K562 (cell line): Measurements from ENCODE around the gene AGRP. TPM values are rescaled to one million over a fixed set of nuclear protein-coding genes. Genes with fewer than 3 reads are reported as not detected.

Experiments
- ATAC-seq: fragments of 200-7000 bp; cut with Tn5 transposase; 3 replicates; pipeline ENCODE4 v1.9.1; 2020; ENCODE audit warnings: moderate library complexity
- BruUV-seq: library from RNA; stranded (reverse); fragments of 400-500 nt; replicated peaks from 2 replicates; lab custom pipeline; 2021; lab: Mats Ljungman, UMichigan
- CTCF ChIA-PET: fragments of 300-600 bp; formaldehyde crosslinking; extraction: SDS; loops from one replicate; lab custom pipeline; 2021; ENCODE audit warnings: low intra/inter-chr PET ratio; lab: Yijun Ruan, JAX
- POLR2A ChIA-PET: fragments of 300-600, 350-650 bp; sonication (Branson Sonifier 250); formaldehyde crosslinking; extraction: SDS; loops from one replicate; lab custom pipeline; 2021; ENCODE audit warnings: antibody characterized with exemption, inconsistent platforms; lab: Yijun Ruan, JAX
- DNase-seq, 4 experiments: peaks; one replicate each; pipeline versions ENCODE4 v3.0.0 to v3.0.0-alpha.2; 2011 to 2018; ENCODE audit warnings: low spot score in 3 of 4, mixed read lengths in 3 of 4; ENCODE audit errors: extremely low read depth in 1 of 4
- FAIRE-seq: peaks from 2 replicates; lab custom pipeline; 2011; peaks lifted over from hg19 to GRCh38; lab: Jason Lieb, UNC
- H2AFZ ChIP-seq: 2 replicates; pipeline ENCODE4 v1.6.0; 2011; ENCODE audit warnings: low read depth, low read length, control low read depth, inconsistent platforms
- H3K27ac ChIP-seq: fragments of 200-600 bp; 3 replicates; pipeline ENCODE4 v1.8.0; 2011; ENCODE audit warnings: low read depth, mild to moderate bottlenecking, control low read depth, inconsistent platforms, low read length, moderate library complexity, mixed read lengths; ENCODE audit errors: extremely low read depth
- H3K27me3 ChIP-seq, 2 experiments: fragments of 300-600 bp in 1 of 2; 2 replicates in 1 of 2; 3 replicates in 1 of 2; pipeline versions ENCODE4 v1.6.0 to v1.8.0; 2011; ENCODE audit warnings: inconsistent platforms in 2 of 2, low read length in 2 of 2, mild to moderate bottlenecking in 1 of 2, mixed read lengths in 1 of 2, moderate library complexity in 1 of 2; ENCODE audit not compliant: control insufficient read depth in 2 of 2, insufficient read depth in 2 of 2
- H3K36me3 ChIP-seq: fragments of 300-600 bp; 3 replicates; pipeline ENCODE4 v1.8.0; 2011; ENCODE audit warnings: mild to moderate bottlenecking, low read length, inconsistent platforms; ENCODE audit not compliant: control insufficient read depth, insufficient read depth
- H3K4me1 ChIP-seq, 2 experiments: fragments of 200-600 bp in 1 of 2; replicated peaks in 1 of 2; 2 replicates in 1 of 2; 3 replicates in 1 of 2; pipeline versions ENCODE4 v1.5.1 to v1.8.0; 2011; ENCODE audit warnings: inconsistent platforms in 2 of 2, low read length in 2 of 2, mild to moderate bottlenecking in 1 of 2, mixed read lengths in 1 of 2, moderate library complexity in 1 of 2; ENCODE audit not compliant: control insufficient read depth in 2 of 2, insufficient read depth in 2 of 2
- H3K4me2 ChIP-seq: 2 replicates; pipeline ENCODE4 v1.6.1; 2011; ENCODE audit warnings: low read length, control low read depth, inconsistent platforms, mixed read lengths; ENCODE audit not compliant: insufficient read depth
- H3K4me3 ChIP-seq: fragments of 200-600 bp; sonication (generic), shearing (Covaris generic); 2 replicates; pipeline ENCODE4 v1.5.1; 2016; ENCODE audit warnings: control low read depth, inconsistent platforms
- H3K79me2 ChIP-seq: fragments of 200-600 bp; 3 replicates; pipeline ENCODE4 v1.8.0; 2011; ENCODE audit warnings: low read length, inconsistent platforms; ENCODE audit not compliant: control insufficient read depth, insufficient read depth
- H3K9ac ChIP-seq, 2 experiments: 2 replicates each; pipeline versions ENCODE4 v1.6.0 to v1.6.1; 2011; ENCODE audit warnings: low read depth in 2 of 2, low read length in 2 of 2, control low read depth in 1 of 2, inconsistent platforms in 1 of 2, mild to moderate bottlenecking in 1 of 2, mixed read lengths in 1 of 2; ENCODE audit not compliant: insufficient read depth in 1 of 2
- H3K9me1 ChIP-seq: one replicate; pipeline ENCODE4 v1.6.0; 2011; ENCODE audit warnings: inconsistent platforms, mild to moderate bottlenecking, low read length, moderate library complexity; ENCODE audit not compliant: control insufficient read depth, insufficient read depth
- H3K9me3 ChIP-seq: replicated peaks from 2 replicates; pipeline ENCODE4 v1.5.1; 2011; ENCODE audit warnings: low read depth, low read length, inconsistent platforms; ENCODE audit not compliant: control insufficient read depth, insufficient read depth
- H4K20me1 ChIP-seq: replicated peaks from 2 replicates; pipeline ENCODE4 v1.6.1; 2011; ENCODE audit warnings: low read length, inconsistent platforms, mixed read lengths; ENCODE audit not compliant: control insufficient read depth, insufficient read depth
- BHLHE40 ChIP-seq: IDR thresholded peaks from 2 replicates; pipeline ENCODE4 v1.6.1; 2011; ENCODE audit warnings: low read length, improper control_type of control experiment
- CLOCK ChIP-seq: fragments of 250-450 bp; sonication (Bioruptor Pico); IDR thresholded peaks from 2 replicates; pipeline ENCODE4 v1.4.0; 2020; ENCODE audit warnings: mild to moderate bottlenecking, moderate library complexity, borderline replicate concordance
- KDM5B ChIP-seq: fragments of 200-600 bp; sonication (generic); IDR thresholded peaks from 2 replicates; pipeline ENCODE4 v1.6.1; 2012; ENCODE audit warnings: low read depth, mild to moderate bottlenecking, moderate library complexity, low read length, control low read depth, inconsistent platforms; ENCODE audit not compliant: insufficient replicate concordance
- PTTG1 ChIP-seq: fragments of 450-650 bp; IDR thresholded peaks from 2 replicates; pipeline ENCODE4 v1.6.1; 2016; ENCODE audit warnings: low read depth, mild to moderate bottlenecking, missing genetic modification characterization, missing compliant biosample characterization
- THRA ChIP-seq: fragments of 450-650 bp; IDR thresholded peaks from 2 replicates; pipeline ENCODE4 v1.6.1; 2017; ENCODE audit warnings: mild to moderate bottlenecking, moderate library complexity
- ZNF347 ChIP-seq: fragments of 450-650 bp; formaldehyde crosslinking; IDR thresholded peaks from 2 replicates; pipeline ENCODE4 v1.4.0; 2020; ENCODE audit warnings: low read depth, mild to moderate bottlenecking, moderate library complexity
- WGBS: fragments of 100-300 bp; shearing (Covaris generic); methylation state at CpG from one replicate; pipeline ENCODE4 v1.1.6; 2016; ENCODE audit warnings: low coverage, mixed read lengths; ENCODE audit not compliant: insufficient coverage; ENCODE audit errors: missing lambda C conversion rate; 5-methylcytosine and 5-hydroxymethylcytosine counted together
- in situ Hi-C: fragments of 300-500 bp; cut with MboI; formaldehyde crosslinking; loops from 4 replicates; pipeline ENCODE4 v1.15.0; 2018; ENCODE audit warnings: inconsistent platforms, mixed read lengths
- intact Hi-C: fragments of 100-400 bp; cut with micrococcal nuclease; formaldehyde crosslinking; loops from 2 replicates; pipeline ENCODE4 v1.14.2; 2022
- polyA plus RNA-seq, 8 experiments: library from polyadenylated mRNA; depleted of rRNA in 4 of 8; stranded (reverse) in 5 of 8; unstranded in 3 of 8; fragments of >200 nt; fragmentation: Nextera tagmentation in 2 of 8; fragmentation: Illumina TruSeq in 1 of 8; extraction: Ambion mirVana in 2 of 8; extraction: Trizol in 1 of 8; gene quantifications; 2 replicates each; pipeline versions ENCODE4 v1.2.1 to v1.2.3, GENCODE V29; 2011 to 2014; ENCODE audit warnings: inconsistent platforms in 1 of 8, missing spikeins in 1 of 8
- total RNA-seq, 7 experiments: library from RNA; depleted of rRNA in 6 of 7; stranded (reverse); fragments of >200 nt in 6 of 7; fragmentation: Illumina TruSeq in 2 of 7; extraction: Trizol in 2 of 7; gene quantifications; 2 replicates each; pipeline versions ENCODE4 v1.2.1 to v1.2.3, GENCODE V29; 2011 to 2021; ENCODE audit warnings: low replicate concordance in 1 of 7
- TF ChIP-seq, protein P1 (sequence below): fragments of 250-450 bp; sonication (Bioruptor Pico); IDR thresholded peaks from 2 replicates; pipeline ENCODE4 v1.5.0; 2020; ENCODE audit warnings: mild to moderate bottlenecking
- TF ChIP-seq, protein P2 (sequence below): fragments of 450-650 bp; formaldehyde crosslinking; IDR thresholded peaks from 2 replicates; pipeline ENCODE4 v1.4.0; 2022; ENCODE audit warnings: missing genetic modification characterization

Gene AGRP
- total and polyA plus RNA-seq, 9 of the 15 experiments (the other 6 are each of a cell fraction or from before 2014, with no cell fraction given), result not detected

GRCh38 chr16:67433131-67433719, 50.1 kb downstream of the AGRP start:
- intact Hi-C loops (no loop called here), in situ Hi-C loops (no loop called here)
- DNase-seq (no peak), FAIRE-seq (no peak), ATAC-seq (no peak)
- CTCF ChIA-PET, result no interaction called here
- WGBS, result 60% methylated on average over 4 of the region's 5 CpGs
- no TSS peak for BruUV-seq
- POLR2A ChIA-PET, result interaction anchor here (0.8 to 1.2 kb wide), 4 partner anchors 9 to 19 kb away, joined by 3 read pairs; no protein-coding TSS in a partner anchor
- no peaks in the 10 kb centered on the region for H3K9me3 ChIP-seq
- H3K27me3 ChIP-seq, result no peaks in the 10 kb centered on the region
- H3K9ac ChIP-seq, result peak overlapping the region in 1 of 2 experiments; percentile 43; a peak in 1 of 4 replicates
- H3K36me3 ChIP-seq, result peaks cover 13% of the 10 kb centered on the region; the same call in 1 of the 3 replicates
- H3K4me1 ChIP-seq, result peaks cover 6 to 39% of the 10 kb centered on the region in 2 experiments; a peak in 3 of 5 replicates
- peaks cover 13% of the 10 kb centered on the region; the same call in 1 of the 2 replicates for H4K20me1 ChIP-seq
- H3K79me2 ChIP-seq, result no peaks in the 10 kb centered on the region
- H3K9me1 ChIP-seq, result peaks cover 3% of the 10 kb centered on the region
- no peak overlapping the region for H2AFZ ChIP-seq
- H3K4me2 ChIP-seq, result no peak overlapping the region
- H3K27ac ChIP-seq, result no peak overlapping the region
- TF ChIP-seq KDM5B (no peak), CLOCK (CRISPR knock-in tag) (no peak), ZNF347 (no peak), BHLHE40 (no peak), PTTG1 (no peak), THRA (no peak)
- TF ChIP-seq, protein P1, sequence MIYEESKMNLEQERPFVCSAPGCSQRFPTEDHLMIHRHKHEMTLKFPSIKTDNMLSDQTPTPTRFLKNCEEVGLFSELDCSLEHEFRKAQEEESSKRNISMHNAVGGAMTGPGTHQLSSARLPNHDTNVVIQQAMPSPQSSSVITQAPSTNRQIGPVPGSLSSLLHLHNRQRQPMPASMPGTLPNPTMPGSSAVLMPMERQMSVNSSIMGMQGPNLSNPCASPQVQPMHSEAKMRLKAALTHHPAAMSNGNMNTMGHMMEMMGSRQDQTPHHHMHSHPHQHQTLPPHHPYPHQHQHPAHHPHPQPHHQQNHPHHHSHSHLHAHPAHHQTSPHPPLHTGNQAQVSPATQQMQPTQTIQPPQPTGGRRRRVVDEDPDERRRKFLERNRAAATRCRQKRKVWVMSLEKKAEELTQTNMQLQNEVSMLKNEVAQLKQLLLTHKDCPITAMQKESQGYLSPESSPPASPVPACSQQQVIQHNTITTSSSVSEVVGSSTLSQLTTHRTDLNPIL, result no peak
- TF ChIP-seq, protein P2, sequence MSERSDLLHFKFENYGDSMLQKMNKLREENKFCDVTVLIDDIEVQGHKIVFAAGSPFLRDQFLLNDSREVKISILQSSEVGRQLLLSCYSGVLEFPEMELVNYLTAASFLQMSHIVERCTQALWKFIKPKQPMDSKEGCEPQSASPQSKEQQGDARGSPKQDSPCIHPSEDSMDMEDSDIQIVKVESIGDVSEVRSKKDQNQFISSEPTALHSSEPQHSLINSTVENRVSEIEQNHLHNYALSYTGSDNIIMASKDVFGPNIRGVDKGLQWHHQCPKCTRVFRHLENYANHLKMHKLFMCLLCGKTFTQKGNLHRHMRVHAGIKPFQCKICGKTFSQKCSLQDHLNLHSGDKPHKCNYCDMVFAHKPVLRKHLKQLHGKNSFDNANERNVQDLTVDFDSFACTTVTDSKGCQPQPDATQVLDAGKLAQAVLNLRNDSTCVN, result no peak
- H3K4me3 ChIP-seq, result no peak overlapping the region
